NT2/D1 (cell line): ENCODE data around the gene PRKRIP1.

Experiments
- DNase-seq: peaks from one replicate; pipeline ENCODE4 v3.0.0-alpha.2; 2011; ENCODE audit warnings: low read depth, low spot score
- H3K27me3 ChIP-seq: 2 replicates; pipeline ENCODE4 v1.6.0; 2011; ENCODE audit warnings: mild to moderate bottlenecking; ENCODE audit not compliant: insufficient read length, insufficient read depth
- H3K36me3 ChIP-seq: 2 replicates; pipeline ENCODE4 v1.6.1; 2011; ENCODE audit warnings: mild to moderate bottlenecking, low read length, mixed read lengths; ENCODE audit not compliant: insufficient read depth, insufficient read length
- H3K4me1 ChIP-seq: 2 replicates; pipeline ENCODE4 v1.5.1; 2011; ENCODE audit not compliant: insufficient read depth, insufficient read length
- H3K4me3 ChIP-seq: 2 replicates; pipeline ENCODE4 v1.5.1; 2011; ENCODE audit warnings: low read depth; ENCODE audit not compliant: insufficient read length
- H3K9ac ChIP-seq: 2 replicates; pipeline ENCODE4 v1.6.0; 2011; ENCODE audit warnings: low read depth; ENCODE audit not compliant: insufficient read length
- H3K9me3 ChIP-seq: 2 replicates; pipeline ENCODE4 v1.5.1; 2011; ENCODE audit warnings: mild to moderate bottlenecking, low read length; ENCODE audit not compliant: insufficient read depth
- SUZ12 ChIP-seq: IDR thresholded peaks from 2 replicates; pipeline ENCODE4 v1.6.1; 2011; ENCODE audit not compliant: insufficient read length, insufficient read depth; ENCODE audit errors: extremely low read depth
- YY1 ChIP-seq: IDR thresholded peaks from 2 replicates; pipeline ENCODE4 v1.6.1; 2011; ENCODE audit not compliant: insufficient read length, insufficient read depth
- ZNF274 ChIP-seq: IDR thresholded peaks from 2 replicates; pipeline ENCODE4 v1.6.1; 2011; ENCODE audit warnings: mild to moderate bottlenecking, low read depth, low read length

Gene PRKRIP1

DNA sequence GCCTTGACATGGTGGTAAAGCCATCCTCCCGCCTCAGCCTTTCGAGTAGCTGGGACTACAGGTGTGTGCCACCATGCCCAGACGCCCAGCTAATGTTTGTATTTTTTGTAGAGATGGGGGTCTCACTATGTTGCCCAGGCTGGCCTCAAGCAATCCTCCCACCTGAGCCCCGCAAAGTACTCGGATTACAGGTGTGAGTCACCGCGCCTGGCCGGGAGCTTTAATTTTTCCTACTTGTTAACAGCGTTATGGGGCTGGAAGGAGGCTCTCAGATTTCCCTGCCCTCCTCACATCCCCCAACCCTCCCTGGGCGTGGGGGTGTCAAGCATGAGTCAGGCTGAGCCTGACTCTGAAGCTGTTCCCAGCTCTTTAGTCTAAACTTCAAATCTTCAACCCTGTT, 60.2 kb downstream of the PRKRIP1 start:
- no peaks in the 10 kb centered on the region for H3K27me3 ChIP-seq
- H3K9ac ChIP-seq = no peak overlapping the region
- H3K4me1 ChIP-seq = no peaks in the 10 kb centered on the region
- no peak overlapping the region for H3K4me3 ChIP-seq
- H3K9me3 ChIP-seq = no peaks in the 10 kb centered on the region
- no peak for TF ChIP-seq YY1
- no peak for TF ChIP-seq ZNF274
- TF ChIP-seq SUZ12 = no peak
- peaks cover 28% of the 10 kb centered on the region for H3K36me3 ChIP-seq
- DNase-seq = no peak

GRCh38 chr7:102457352-102457924, 61.3 kb downstream of the PRKRIP1 start:
- no peak overlapping the region for H3K9ac ChIP-seq
- DNase-seq = no peak
- TF ChIP-seq SUZ12 (no peak), ZNF274 (no peak)

DNA sequence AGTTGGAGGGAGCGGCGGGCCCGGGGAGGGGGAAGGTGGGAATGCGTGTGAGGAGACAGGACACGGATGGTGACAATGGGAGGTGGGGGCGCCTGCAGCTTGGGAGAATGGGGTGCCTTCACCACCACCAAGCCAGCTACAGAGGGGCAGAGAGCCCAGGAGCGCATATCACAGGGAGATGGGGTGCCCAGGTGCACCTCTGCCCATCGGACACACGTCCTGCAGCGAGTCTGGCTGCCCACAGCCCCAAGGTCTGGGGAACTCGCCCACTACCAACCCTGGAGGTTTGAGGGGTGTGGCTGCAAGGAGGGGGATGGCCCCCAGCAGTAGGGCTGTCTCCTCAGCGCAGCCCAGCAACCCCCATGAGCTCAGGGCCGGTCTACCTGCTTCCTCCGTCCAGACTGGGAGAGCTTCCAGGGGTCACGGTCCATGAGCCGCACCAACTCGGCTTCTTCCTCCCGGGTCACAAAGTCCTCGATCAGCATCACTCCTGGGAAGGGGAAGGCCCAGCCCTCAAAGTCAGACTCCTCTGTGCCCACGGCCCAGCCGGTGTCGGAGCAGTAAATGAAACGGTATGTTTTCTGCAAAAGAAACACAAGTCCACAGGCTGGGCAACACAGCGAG, 63.2 kb downstream of the PRKRIP1 start:
- H3K9ac ChIP-seq = no peak overlapping the region
- H3K4me1 ChIP-seq = no peaks in the 10 kb centered on the region
- no peaks in the 10 kb centered on the region for H3K9me3 ChIP-seq
- H3K27me3 ChIP-seq = no peaks in the 10 kb centered on the region
- DNase-seq = no peak
- no peak for TF ChIP-seq ZNF274
- TF ChIP-seq YY1 = no peak
- TF ChIP-seq SUZ12 = no peak
- no peak overlapping the region for H3K4me3 ChIP-seq
- H3K36me3 ChIP-seq = peaks cover 37% of the 10 kb centered on the region

More at GRCh38 chr7:102457352-102457924, 61.3 kb downstream of the PRKRIP1 start:
- no peak overlapping the region for H3K4me3 ChIP-seq
- H3K27me3 ChIP-seq = no peaks in the 10 kb centered on the region
- H3K9me3 ChIP-seq = no peaks in the 10 kb centered on the region
- no peaks in the 10 kb centered on the region for H3K4me1 ChIP-seq
- peaks cover 33% of the 10 kb centered on the region for H3K36me3 ChIP-seq

DNA sequence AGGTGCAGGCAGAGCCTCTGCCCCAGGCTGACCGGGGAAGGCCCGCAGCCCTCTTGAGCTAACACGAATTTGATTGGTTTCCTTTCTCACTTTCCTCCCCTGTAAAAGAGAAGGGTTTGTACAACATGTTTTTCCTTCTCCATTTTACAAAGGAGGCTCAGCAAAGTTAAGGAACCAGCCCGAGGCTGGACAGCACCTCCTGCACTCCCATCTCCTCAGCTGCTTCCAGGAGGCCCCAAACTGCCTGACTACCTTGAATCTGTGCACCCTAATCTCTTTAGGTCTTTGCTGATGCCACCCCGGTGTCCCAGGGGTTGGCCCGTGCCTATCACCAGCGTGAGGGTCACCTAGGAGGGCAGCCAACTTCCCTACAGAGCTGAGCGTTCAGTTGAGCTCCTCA, 64.3 kb downstream of the PRKRIP1 start:
- Histone ChIP-seq H3K9me3 (no peaks in the 10 kb centered on the region), H3K4me3 (no peak overlapping the region), H3K36me3 (peaks cover 37% of the 10 kb centered on the region), H3K9ac (no peak overlapping the region), H3K27me3 (no peaks in the 10 kb centered on the region), H3K4me1 (no peaks in the 10 kb centered on the region)
- no peak for DNase-seq
- TF ChIP-seq YY1 (no peak), ZNF274 (no peak), SUZ12 (no peak)

- peak overlapping the region; percentile 99 for H3K4me3 ChIP-seq
- no peaks in the 10 kb centered on the region for H3K9me3 ChIP-seq
- no peak for TF ChIP-seq ZNF274
- TF ChIP-seq YY1 = no peak
- no peak for TF ChIP-seq SUZ12
- H3K36me3 ChIP-seq = peaks cover 40% of the 10 kb centered on the region
- peaks cover 2% of the 10 kb centered on the region for H3K4me1 ChIP-seq
- no peaks in the 10 kb centered on the region for H3K27me3 ChIP-seq
- no peak for DNase-seq
- peak overlapping the region; percentile 98 for H3K9ac ChIP-seq
Observed at GRCh38 chr7:102463841-102464576, 67.8 kb downstream of the PRKRIP1 start.

GRCh38 chr7:102464577-102465280, 68.6 kb downstream of the PRKRIP1 start, which contains the start of the genes ALKBH4 and LRWD1:
TSS of gene ALKBH4 (minus strand) at chr7:102464863. CDS start at chr7:102464836, 27 bp downstream.
TSS of gene LRWD1 (plus strand) at chr7:102464984. CDS start at chr7:102465081, 97 bp downstream.
- no peaks in the 10 kb centered on the region for H3K27me3 ChIP-seq
- TF ChIP-seq YY1 (peak; percentile 43), ZNF274 (no peak), SUZ12 (no peak)
- H3K9ac ChIP-seq = peak within 1 kb of the TSS; percentile 98
- peaks cover 37% of the 10 kb centered on the region for H3K36me3 ChIP-seq
- H3K4me1 ChIP-seq = peaks cover 2% of the 10 kb centered on the region
- H3K9me3 ChIP-seq = no peaks in the 10 kb centered on the region
- H3K4me3 ChIP-seq = peak within 1 kb of the TSS; percentile 99
- peak; percentile 81 for DNase-seq
